Osteocyte (in vitro differentiated cells): ENCODE results near the gene PTBP1. TPM values are rescaled to one million over a fixed set of nuclear protein-coding genes. Genes with fewer than 3 reads are reported as not detected.

ENCODE experiments used
- DNase-seq: peaks from one replicate; pipeline ENCODE4 v3.0.0; 2021; ENCODE audit warnings: mixed read lengths; ENCODE audit not compliant: unreplicated experiment; ENCODE audit errors: extremely low spot score
- H3K27ac Mint-ChIP-seq: one replicate; pipeline ENCODE4 v1.8.0; 2021; ENCODE audit warnings: mild to moderate bottlenecking, mixed read lengths; ENCODE audit not compliant: unreplicated experiment
- H3K27me3 Mint-ChIP-seq: one replicate; pipeline ENCODE4 v1.8.0; 2021; ENCODE audit warnings: mixed read lengths; ENCODE audit not compliant: unreplicated experiment
- H3K36me3 Mint-ChIP-seq: one replicate; pipeline ENCODE4 v1.8.0; 2021; ENCODE audit warnings: mixed read lengths; ENCODE audit not compliant: unreplicated experiment
- H3K4me1 Mint-ChIP-seq: one replicate; pipeline ENCODE4 v1.8.0; 2021; ENCODE audit warnings: mixed read lengths; ENCODE audit not compliant: unreplicated experiment
- H3K4me3 Mint-ChIP-seq: one replicate; pipeline ENCODE4 v1.8.0; 2021; ENCODE audit warnings: mild to moderate bottlenecking, moderate library complexity, mixed read lengths; ENCODE audit not compliant: unreplicated experiment
- H3K9me3 Mint-ChIP-seq: one replicate; pipeline ENCODE4 v1.8.0; 2021; ENCODE audit warnings: mixed read lengths; ENCODE audit not compliant: unreplicated experiment
- total RNA-seq: library from RNA; stranded (reverse); gene quantifications from 2 replicates; pipeline ENCODE4 v1.2.1, GENCODE V29; 2021
- TF ChIP-seq, protein P1 (sequence below): fragments of 200-600 bp; sonication (generic); IDR thresholded peaks from 2 replicates; pipeline ENCODE4 v1.5.0; 2021; ENCODE audit warnings: antibody characterized with exemption, mild to moderate bottlenecking, moderate library complexity

PTBP1 gene
- total RNA-seq, 1 donor from 2014 or later, result 370 TPM

DNA sequence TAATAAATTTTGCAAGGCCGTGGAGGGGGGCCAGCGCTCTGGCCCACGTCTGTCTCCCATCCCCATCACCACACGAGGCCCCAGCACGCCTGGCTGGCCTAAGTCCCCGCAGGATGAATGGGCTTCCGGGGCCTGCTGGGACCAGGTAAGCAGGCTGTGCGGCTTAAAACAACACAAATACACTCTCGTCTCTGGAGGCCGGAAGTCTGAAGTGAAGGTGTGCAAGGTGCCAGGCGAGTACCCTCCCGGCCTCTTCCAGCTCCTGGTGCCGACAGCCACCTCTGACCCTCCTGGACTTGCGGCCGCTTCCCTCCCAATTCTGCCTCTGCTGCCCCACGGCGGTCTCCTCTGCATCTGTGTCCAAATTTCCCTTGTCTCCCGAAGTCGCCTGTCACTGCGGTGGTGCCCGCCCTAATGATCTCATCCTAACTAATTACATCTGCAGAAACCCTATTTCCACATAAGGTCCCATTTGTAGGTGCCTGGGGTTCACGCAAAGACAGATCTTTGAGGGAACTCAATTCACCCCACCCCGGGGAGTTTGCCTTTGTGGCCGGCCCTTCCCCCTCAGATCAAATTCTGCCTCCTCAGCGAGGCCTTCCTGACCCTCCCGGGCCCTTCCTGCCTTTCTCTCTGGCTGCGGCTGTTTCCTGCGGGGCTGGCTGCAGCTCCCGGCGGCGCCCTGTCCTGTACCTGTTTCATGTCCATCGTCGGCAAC lies 8.1 kb upstream of the PTBP1 start:
- DNase-seq, result no peak

DNA sequence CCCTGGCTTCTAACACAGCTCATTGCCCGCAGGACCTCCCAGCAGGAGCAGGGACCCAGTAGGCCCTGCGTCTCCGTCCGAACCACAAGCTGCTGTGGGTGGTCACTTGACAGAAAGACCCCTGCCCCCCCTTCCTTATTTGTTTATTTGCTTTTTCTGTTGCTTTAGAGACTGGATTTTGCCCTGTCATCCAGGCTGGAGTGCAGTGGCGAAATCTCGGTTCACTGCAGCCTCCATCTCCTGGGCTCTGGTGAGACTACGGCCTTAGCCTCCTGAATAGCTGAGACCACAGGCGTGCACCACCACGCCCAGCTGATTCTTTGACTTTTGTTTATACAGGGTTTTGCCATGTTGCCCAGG lies 7.6 kb upstream of the PTBP1 start:
- Mint-ChIP-seq H3K27ac (peak overlapping the region; percentile 83), H3K4me3 (peak overlapping the region; percentile 12), H3K36me3 (no peaks in the 10 kb centered on the region), H3K27me3 (no peaks in the 10 kb centered on the region), H3K9me3 (no peaks in the 10 kb centered on the region), H3K4me1 (peaks cover 38% of the 10 kb centered on the region)
- DNase-seq, result no peak
- TF ChIP-seq, protein P1, sequence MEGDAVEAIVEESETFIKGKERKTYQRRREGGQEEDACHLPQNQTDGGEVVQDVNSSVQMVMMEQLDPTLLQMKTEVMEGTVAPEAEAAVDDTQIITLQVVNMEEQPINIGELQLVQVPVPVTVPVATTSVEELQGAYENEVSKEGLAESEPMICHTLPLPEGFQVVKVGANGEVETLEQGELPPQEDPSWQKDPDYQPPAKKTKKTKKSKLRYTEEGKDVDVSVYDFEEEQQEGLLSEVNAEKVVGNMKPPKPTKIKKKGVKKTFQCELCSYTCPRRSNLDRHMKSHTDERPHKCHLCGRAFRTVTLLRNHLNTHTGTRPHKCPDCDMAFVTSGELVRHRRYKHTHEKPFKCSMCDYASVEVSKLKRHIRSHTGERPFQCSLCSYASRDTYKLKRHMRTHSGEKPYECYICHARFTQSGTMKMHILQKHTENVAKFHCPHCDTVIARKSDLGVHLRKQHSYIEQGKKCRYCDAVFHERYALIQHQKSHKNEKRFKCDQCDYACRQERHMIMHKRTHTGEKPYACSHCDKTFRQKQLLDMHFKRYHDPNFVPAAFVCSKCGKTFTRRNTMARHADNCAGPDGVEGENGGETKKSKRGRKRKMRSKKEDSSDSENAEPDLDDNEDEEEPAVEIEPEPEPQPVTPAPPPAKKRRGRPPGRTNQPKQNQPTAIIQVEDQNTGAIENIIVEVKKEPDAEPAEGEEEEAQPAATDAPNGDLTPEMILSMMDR, result no peak

More for the DNA sequence above, 8.1 kb upstream of the PTBP1 start:
- Mint-ChIP-seq H3K9me3 (no peaks in the 10 kb centered on the region), H3K27ac (peak overlapping the region; percentile 83), H3K36me3 (no peaks in the 10 kb centered on the region), H3K4me3 (peak overlapping the region; percentile 24), H3K4me1 (peaks cover 43% of the 10 kb centered on the region), H3K27me3 (no peaks in the 10 kb centered on the region)
- TF ChIP-seq, protein P1, result peak; percentile 13

DNA sequence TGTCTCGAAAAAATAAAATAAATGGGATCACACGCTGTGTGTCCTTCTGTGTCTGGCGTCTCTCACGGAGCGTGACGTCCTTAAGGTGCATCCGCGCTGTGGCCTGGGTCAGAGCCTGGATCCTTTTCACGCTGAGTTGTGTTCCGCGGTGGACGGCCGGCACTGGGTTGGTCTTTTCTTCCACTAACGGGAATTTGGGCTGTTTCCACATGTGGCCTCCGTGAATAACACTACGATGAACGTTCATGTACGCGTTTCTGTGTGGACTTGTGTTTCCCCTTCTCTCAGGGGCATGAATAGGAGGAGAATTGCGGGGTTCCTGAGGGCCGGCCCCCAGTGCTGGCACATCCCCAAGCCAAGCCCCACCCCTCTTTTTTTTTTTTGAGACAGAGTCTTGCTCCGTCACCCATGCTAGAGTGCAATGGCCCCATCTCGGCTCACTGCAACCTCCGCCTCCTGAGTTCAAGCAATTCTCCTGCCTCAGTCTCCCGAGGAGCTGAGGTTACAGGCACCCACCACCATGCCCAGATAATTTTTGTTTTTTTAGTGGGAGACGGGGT lies 6.2 kb upstream of the PTBP1 start:
- peak overlapping the region; percentile 47 for H3K27ac Mint-ChIP-seq
- H3K27me3 Mint-ChIP-seq, result no peaks in the 10 kb centered on the region
- no peaks in the 10 kb centered on the region for H3K9me3 Mint-ChIP-seq
- no peaks in the 10 kb centered on the region for H3K36me3 Mint-ChIP-seq
- TF ChIP-seq, protein P1, result no peak
- no peak for DNase-seq
- no peak overlapping the region for H3K4me3 Mint-ChIP-seq
- peaks cover 37% of the 10 kb centered on the region for H3K4me1 Mint-ChIP-seq

DNA sequence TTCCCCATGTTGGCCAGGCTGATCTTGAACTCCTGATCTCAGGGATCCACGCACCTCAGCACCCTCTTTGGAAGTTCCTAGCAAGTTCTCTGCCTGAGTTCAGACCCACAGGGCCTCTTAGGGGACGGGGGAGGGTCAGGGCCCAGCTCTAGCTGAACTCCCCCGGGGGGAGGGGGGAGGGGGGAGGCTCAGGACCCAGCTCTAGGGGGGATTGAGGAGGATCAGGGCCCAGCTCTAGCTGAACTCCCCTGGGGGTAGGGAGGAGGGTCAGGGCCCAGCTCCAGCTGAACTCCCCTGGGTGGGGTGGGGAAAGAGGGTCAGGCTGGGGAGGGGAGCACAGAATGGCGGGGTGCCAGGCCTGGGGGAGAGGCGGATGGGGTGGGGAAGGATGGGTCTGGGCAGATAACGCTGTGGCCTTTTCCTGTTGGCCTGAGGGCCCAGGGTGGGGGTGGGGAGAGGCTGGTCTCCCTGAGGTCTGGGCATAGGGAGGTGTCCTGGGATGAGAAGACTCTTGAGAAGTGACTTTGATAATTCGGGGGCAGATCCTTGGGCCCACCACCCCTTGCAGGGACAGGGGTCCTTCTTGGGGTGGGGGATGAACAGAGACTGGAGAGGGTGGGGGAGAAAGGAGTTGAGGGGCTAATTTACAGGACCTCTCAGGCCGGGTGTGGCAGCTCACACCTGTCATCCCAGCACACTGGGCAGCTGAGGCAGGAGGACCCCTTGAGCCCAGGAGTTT lies 5.5 kb upstream of the PTBP1 start:
- Mint-ChIP-seq H3K27ac (peak overlapping the region; percentile 84), H3K27me3 (no peaks in the 10 kb centered on the region), H3K4me1 (peaks cover 38% of the 10 kb centered on the region), H3K9me3 (no peaks in the 10 kb centered on the region), H3K4me3 (no peak overlapping the region), H3K36me3 (no peaks in the 10 kb centered on the region)
- TF ChIP-seq, protein P1, result no peak
- no peak for DNase-seq

DNA sequence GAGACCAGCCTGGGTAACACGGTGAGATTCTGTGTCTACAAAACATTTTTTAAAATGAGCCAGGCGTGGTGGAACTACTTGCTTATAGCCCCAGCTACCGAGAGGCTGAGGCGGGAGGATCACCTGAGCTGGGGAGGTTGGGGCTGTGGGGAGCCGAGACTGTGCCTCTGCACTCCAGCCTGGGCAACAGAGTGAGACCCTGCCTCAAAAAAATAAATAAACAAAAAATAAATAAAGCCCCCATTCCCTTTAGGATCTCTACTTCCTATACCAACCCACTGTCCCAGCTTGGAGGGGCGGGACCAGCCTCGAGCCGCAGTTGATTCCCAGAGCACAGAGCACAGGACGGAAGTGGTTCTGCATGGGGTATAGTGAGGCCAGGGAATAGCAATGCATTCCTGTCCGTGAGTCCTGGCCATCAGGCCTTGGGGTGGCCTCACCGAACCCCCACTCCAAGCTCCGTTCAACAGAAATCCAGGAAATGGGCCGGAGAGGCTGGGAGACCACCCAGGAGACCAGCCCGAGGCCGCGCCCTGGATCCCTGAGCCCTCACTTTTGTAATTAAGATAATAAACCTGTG lies 4.9 kb upstream of the PTBP1 start:
- Mint-ChIP-seq H3K9me3 (no peaks in the 10 kb centered on the region), H3K36me3 (no peaks in the 10 kb centered on the region), H3K4me1 (peaks cover 36% of the 10 kb centered on the region), H3K27ac (peak overlapping the region; percentile 84), H3K27me3 (no peaks in the 10 kb centered on the region), H3K4me3 (no peak overlapping the region)
- DNase-seq, result no peak
- TF ChIP-seq, protein P1, result no peak
